T47D (cell line): Measurements from ENCODE around the gene CLTA.
"Not testable (repeated sequence)": the region's sequence is repeated elsewhere in the genome, so short reads cannot be mapped to it uniquely, and the experiment has no call there.

Experiments
- DNase-seq, 2 experiments: peaks; one replicate each; pipeline versions ENCODE4 v3.0.0 to v3.0.0-alpha.2; 2011 to 2012; ENCODE audit warnings: low read depth in 1 of 2, low spot score in 1 of 2
- JUND ChIP-seq: IDR thresholded peaks from 2 replicates; pipeline ENCODE4 v1.6.1; 2012; ENCODE audit warnings: low read depth
- in situ Hi-C: cut with HindIII; loops from 2 replicates; pipeline ENCODE4 v1.10.0; 2016; ENCODE audit warnings: low sequenced_read_pairs, low pct_unique_long_range_greater_than_20kb

Gene CLTA

GRCh38 chr9:36177571-36177970, 13.2 kb upstream of the CLTA start:
- no peak for DNase-seq
- TF ChIP-seq JUND, result no peak
- in situ Hi-C loops, result no loop called here

GRCh38 chr9:36180243-36180642, 10.5 kb upstream of the CLTA start:
- DNase-seq, in situ Hi-C loops: not testable (repeated sequence)

- in situ Hi-C loops, result no loop called here
- TF ChIP-seq JUND, result no peak
- DNase-seq, result no peak
Measured at GRCh38 chr9:36187414-36187813, 3.3 kb upstream of the CLTA start.

GRCh38 chr9:36188212-36188611, 2.5 kb upstream of the CLTA start:
- TF ChIP-seq JUND, result no peak
- no peak for DNase-seq
- in situ Hi-C loops, result no loop called here

- no peak for TF ChIP-seq JUND
- in situ Hi-C loops, result no loop called here
- DNase-seq, result peak in 1 of 2 experiments; percentile 30
Measured at GRCh38 chr9:36189976-36190375, 745 bp upstream of the CLTA start.

GRCh38 chr9:36191290-36191645, 547 bp downstream of the CLTA start:
- in situ Hi-C loops, result no loop called here
- TF ChIP-seq JUND, result no peak
- peak in 1 of 2 experiments; percentile 20 for DNase-seq

- no peak for TF ChIP-seq JUND
- in situ Hi-C loops, result no loop called here
- DNase-seq, result no peak
Measured at GRCh38 chr9:36191686-36192085, 965 bp downstream of the CLTA start.

- no peak for TF ChIP-seq JUND
- peak in 1 of 2 experiments; percentile 1 for DNase-seq
- in situ Hi-C loops, result no loop called here
Measured at GRCh38 chr9:36192196-36192595, 1.5 kb downstream of the CLTA start.

- no peak for TF ChIP-seq JUND
- no peak for DNase-seq
- in situ Hi-C loops, result no loop called here
Measured at GRCh38 chr9:36193023-36193422, 2.3 kb downstream of the CLTA start.

- in situ Hi-C loops, result no loop called here
- TF ChIP-seq JUND, result no peak
- DNase-seq, result peak in 1 of 2 experiments; percentile 20
Measured at GRCh38 chr9:36194326-36195000, 3.7 kb downstream of the CLTA start.

GRCh38 chr9:36204906-36205547, 14.3 kb downstream of the CLTA start:
- in situ Hi-C loops, result no loop called here
- no peak for TF ChIP-seq JUND
- DNase-seq, result peak in 1 of 2 experiments; percentile 16

GRCh38 chr9:36207016-36207415, 16.3 kb downstream of the CLTA start:
- DNase-seq, result no peak
- TF ChIP-seq JUND, result no peak
- in situ Hi-C loops, result no loop called here

- DNase-seq, result no peak
- in situ Hi-C loops, result no loop called here
- no peak for TF ChIP-seq JUND
Measured at GRCh38 chr9:36207546-36208012, 16.9 kb downstream of the CLTA start.
